Right atrium auricular region (tissue), 2 donors: Measurements from ENCODE around the gene COL7A1. TPM values are rescaled to one million over a fixed set of nuclear protein-coding genes. Genes with fewer than 3 reads are reported as not detected.

Source experiments
- DNase-seq: peaks from one replicate; pipeline ENCODE4 v3.0.0-alpha.2; 2019; ENCODE audit warnings: low spot score
- H3K27ac ChIP-seq, 2 donors: fragments of 200-600 bp; sonication (generic); 1 replicate in 1 of 2; 2 replicates in 1 of 2; pipeline ENCODE4 v1.5.1; 2016 to 2019
- H3K27me3 ChIP-seq, 2 donors: fragments of 200-600 bp; sonication (generic); one replicate each; pipeline versions ENCODE4 v1.5.1 to v1.6.0; 2017 to 2019
- H3K36me3 ChIP-seq: fragments of 200-600 bp; sonication (generic); one replicate; pipeline ENCODE4 v1.5.1; 2016
- H3K4me1 ChIP-seq, 2 donors: fragments of 200-600 bp; sonication (generic); one replicate each; pipeline versions ENCODE4 v1.5.1 to v1.6.0; 2017 to 2019
- H3K4me3 ChIP-seq, 2 donors: fragments of 200-600 bp; sonication (generic); 1 replicate in 1 of 2; 2 replicates in 1 of 2; pipeline ENCODE4 v1.5.1; 2017 to 2019; ENCODE audit warnings: mild to moderate bottlenecking in 1 of 2, moderate library complexity in 1 of 2
- H3K9me3 ChIP-seq, 2 donors: fragments of 200-600 bp; sonication (generic); one replicate each; pipeline ENCODE4 v1.5.1; 2019
- CTCF ChIP-seq, 2 donors: fragments of 200-600 bp; sonication (generic); IDR thresholded peaks; one replicate each; pipeline ENCODE4 v1.5.1; 2019; ENCODE audit warnings: antibody characterized with exemption in 2 of 2
- microRNA counts, 2 donors: library from miRNA; unstranded; fragments of <30 nt; microRNA quantifications; one replicate each; lab custom pipeline; 2016 to 2017
- microRNA-seq, 2 donors: library from miRNA; unstranded; fragments of <30 nt; microRNA quantifications; one replicate each; pipeline ENCODE4, GENCODE V29; 2016 to 2017; ENCODE audit warnings: borderline number of aligned reads in 2 of 2, borderline replicate concordance in 1 of 2
- total RNA-seq, 2 donors: library from RNA; depleted of rRNA; stranded (reverse); fragments of >200 nt; gene quantifications; one replicate each; pipeline ENCODE4 v1.1.0, GENCODE V29; 2016

The COL7A1 gene
- total RNA-seq, 2 donors from 2014 or later: 1.9 to 2.6 TPM

DNA sequence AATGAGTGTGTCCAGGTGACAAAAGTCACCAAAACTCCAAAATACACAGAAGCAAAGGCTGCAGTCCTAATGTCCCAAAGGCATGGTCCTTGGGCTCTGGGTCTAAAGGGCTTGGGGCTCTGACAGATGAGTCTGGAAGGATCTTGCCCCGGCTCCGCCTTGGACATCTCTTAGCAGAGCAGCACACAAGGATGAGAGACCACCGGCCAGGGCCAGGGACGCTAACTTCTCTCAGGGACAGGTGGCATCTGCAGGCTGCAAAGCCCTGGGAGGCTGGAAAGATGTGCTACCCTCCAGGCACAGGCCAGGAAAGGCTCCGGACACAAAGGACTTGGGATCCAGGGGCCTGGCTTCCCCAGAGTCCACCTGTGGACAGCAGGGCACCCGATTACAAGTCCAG, 77.1 kb downstream of the COL7A1 start:
- no peak for TF ChIP-seq CTCF (IDR thresholded peaks at IDR 0.05)
- H3K27ac ChIP-seq: no peak overlapping the region
- no peak for DNase-seq
- no peaks in the 10 kb centered on the region for H3K9me3 ChIP-seq
- H3K4me3 ChIP-seq: no peak overlapping the region
- no peaks in the 10 kb centered on the region for H3K27me3 ChIP-seq
- H3K4me1 ChIP-seq: no peaks in the 10 kb centered on the region
- no peaks in the 10 kb centered on the region for H3K36me3 ChIP-seq

- H3K36me3 ChIP-seq: no peaks in the 10 kb centered on the region
- no peak overlapping the region for H3K4me3 ChIP-seq
- no peaks in the 10 kb centered on the region for H3K9me3 ChIP-seq
- no peak for DNase-seq
- no peaks in the 10 kb centered on the region for H3K4me1 ChIP-seq
- H3K27ac ChIP-seq: no peak overlapping the region
- TF ChIP-seq CTCF (IDR thresholded peaks at IDR 0.05): no peak
- no peaks in the 10 kb centered on the region for H3K27me3 ChIP-seq
These were observed 78.6 kb downstream of the COL7A1 start for GRCh38 chr3:48516571-48516970.

DNA sequence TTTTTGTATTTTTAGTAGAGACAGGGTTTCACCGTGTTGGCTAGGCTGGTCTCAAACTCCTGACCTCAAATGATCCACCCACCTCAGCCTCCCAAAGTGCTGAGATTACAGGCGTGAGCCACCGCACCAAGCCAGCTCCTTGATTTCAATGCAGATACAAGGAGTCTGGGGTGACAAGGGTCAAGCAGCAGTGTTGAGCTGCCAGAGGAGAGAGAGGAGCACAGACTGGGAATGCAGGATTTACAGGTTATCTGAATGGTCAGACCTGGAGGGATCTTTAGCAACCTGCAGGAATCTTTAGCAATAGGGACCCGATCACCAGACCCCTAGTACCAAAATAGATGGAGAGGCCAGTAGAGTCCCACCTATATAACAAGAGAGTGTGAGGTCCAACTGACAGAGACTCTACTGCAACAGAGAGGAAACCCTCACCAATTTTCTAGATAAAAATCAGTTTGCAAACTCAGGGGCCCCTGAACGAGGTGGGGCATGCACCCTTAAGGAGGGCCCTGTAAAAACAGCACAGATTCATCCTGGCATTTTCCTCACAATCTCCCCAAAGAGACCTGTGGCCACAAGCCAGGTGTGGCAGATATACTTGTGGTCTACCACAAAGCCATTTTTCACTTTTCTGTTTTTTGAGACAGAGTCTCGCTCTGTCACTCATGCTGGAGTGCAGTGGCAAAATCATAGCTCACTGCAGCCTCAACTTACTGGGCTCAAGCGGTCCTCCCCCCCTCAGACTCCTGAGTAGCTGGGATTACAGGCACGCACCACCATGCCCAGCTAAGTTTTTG, 80.5 kb downstream of the COL7A1 start:
- no peak for DNase-seq
- no peaks in the 10 kb centered on the region for H3K4me1 ChIP-seq
- H3K27me3 ChIP-seq: no peaks in the 10 kb centered on the region
- no peaks in the 10 kb centered on the region for H3K36me3 ChIP-seq
- no peak for TF ChIP-seq CTCF (IDR thresholded peaks at IDR 0.05)
- H3K9me3 ChIP-seq: no peaks in the 10 kb centered on the region
- H3K27ac ChIP-seq: no peak overlapping the region
- H3K4me3 ChIP-seq: no peak overlapping the region

MicroRNA genes within 50 kb of the gene (microRNA counts, 767-probe panel; counts per million panel counts)
- 0 to 31.0 counts per million in 2 donors for microRNA hsa-miR-711 (lab: Ali Mortazavi, UCI)

Small RNA genes within 50 kb of the gene (microRNA-seq; reads per million reads assigned to microRNA genes)
- 0 reads per million in 2 donors for gene MIR4793
- 0 reads per million in 2 donors for gene MIR6823
- gene MIR711: 0 reads per million in 2 donors

Other genes starting within 250 kb of the COL7A1 start
- gene FBXW12, start 223.1 kb downstream of the COL7A1 start, total RNA-seq: not detected
- gene PLXNB1, start 165.2 kb downstream of the COL7A1 start, total RNA-seq: 10 to 100 TPM; 69.4 to 73.0 TPM
- 1 to 10 TPM; 8.4 to 9.2 TPM for gene CCDC51, start 155.2 kb downstream of the COL7A1 start, total RNA-seq
- gene TMA7, start 155.1 kb downstream of the COL7A1 start, total RNA-seq: 100 to 1,000 TPM; 194 to 286 TPM
- gene ATRIP, start 148.6 kb downstream of the COL7A1 start, total RNA-seq: 1 to 10 TPM; 2.0 to 3.1 TPM
- gene SHISA5, start 91.2 kb downstream of the COL7A1 start, total RNA-seq: 100 to 1,000 TPM in 1 of 2 donors, 10 to 100 TPM in 1; 66.9 to 120 TPM
- gene PFKFB4, start 38.5 kb downstream of the COL7A1 start, total RNA-seq: 1 to 10 TPM in 1 of 2 donors, under 1 TPM in 1; 0.59 to 1.2 TPM
- not detected for gene UCN2, start 31.5 kb downstream of the COL7A1 start, total RNA-seq
- gene UQCRC1, start 14.3 kb upstream of the COL7A1 start, total RNA-seq: 100 to 1,000 TPM; 847 to 948 TPM
- not detected for gene TMEM89, start 26.4 kb upstream of the COL7A1 start, total RNA-seq
- gene SLC26A6, start 40.1 kb upstream of the COL7A1 start, total RNA-seq: 10 to 100 TPM in 1 of 2 donors, 1 to 10 TPM in 1; 9.6 to 10.1 TPM
- gene CELSR3, start 67.6 kb upstream of the COL7A1 start, total RNA-seq: under 1 TPM; 0.11 to 0.59 TPM
- 10 to 100 TPM; 51.7 to 97.7 TPM for gene NCKIPSD, start 90.6 kb upstream of the COL7A1 start, total RNA-seq
- 10 to 100 TPM; 35.7 to 39.6 TPM for gene IP6K2, start 121.9 kb upstream of the COL7A1 start, total RNA-seq